HEK293 (cell line): Measurements from ENCODE around the gene KIAA0825.

ENCODE experiments used
- CTCF ChIA-PET: fragments of 350-600 bp; formaldehyde crosslinking; extraction: SDS; loops from one replicate; lab custom pipeline; 2021; ENCODE audit warnings: antibody characterized with exemption; lab: Yijun Ruan, JAX
- POLR2A ChIA-PET: fragments of 300-600 bp; formaldehyde crosslinking; extraction: SDS; loops from one replicate; lab custom pipeline; 2020; ENCODE audit warnings: antibody characterized with exemption, inconsistent platforms; lab: Yijun Ruan, JAX
- H3K27ac ChIP-seq: fragments of 200-500 bp; sonication (Bioruptor generic); 2 replicates; pipeline ENCODE4 v1.5.1; 2014; ENCODE audit warnings: low read depth, low read length, control low read depth, inconsistent platforms; ENCODE audit errors: extremely low read depth
- H3K36me3 ChIP-seq, 2 experiments: fragments of 200-500 bp in 1 of 2; sonication (Bioruptor generic) in 1 of 2; 1 replicate in 1 of 2; 2 replicates in 1 of 2; pipeline ENCODE4 v1.5.1; 2014 to 2017; ENCODE audit warnings: inconsistent platforms in 2 of 2, low read length in 2 of 2; ENCODE audit not compliant: control insufficient read depth in 2 of 2, insufficient read depth in 1 of 2
- H3K4me1 ChIP-seq: fragments of 200-500 bp; sonication (Bioruptor generic); 2 replicates; pipeline ENCODE4 v1.5.1; 2014; ENCODE audit warnings: mild to moderate bottlenecking, low read length, inconsistent platforms; ENCODE audit not compliant: control insufficient read depth, insufficient read depth
- H3K4me3 ChIP-seq: 2 replicates; pipeline ENCODE4 v1.5.1; 2011; ENCODE audit warnings: low read depth, mild to moderate bottlenecking, control low read depth, low read length, moderate library complexity
- H3K9me3 ChIP-seq: fragments of 200-500 bp; sonication (Bioruptor generic); 2 replicates; pipeline ENCODE4 v1.5.1; 2014; ENCODE audit warnings: low read depth, low read length, inconsistent platforms; ENCODE audit not compliant: control insufficient read depth, insufficient read depth
- BCL11A ChIP-seq: fragments of 450-650 bp; formaldehyde crosslinking; IDR thresholded peaks from 2 replicates; pipeline ENCODE4 v1.5.1; 2016; ENCODE audit warnings: low read depth, missing biosample characterization, missing genetic modification characterization
- HOXC10 ChIP-seq: sonication (generic); formaldehyde crosslinking; IDR thresholded peaks from 2 replicates; pipeline ENCODE4 v1.8.1; 2023; ENCODE audit warnings: mild to moderate bottlenecking, missing genetic modification reagents
- KLF10 ChIP-seq: fragments of 450-650 bp; IDR thresholded peaks from 2 replicates; pipeline ENCODE4 v1.5.1; 2018; ENCODE audit warnings: missing biosample characterization, mild to moderate bottlenecking, missing genetic modification characterization
- MEIS1 ChIP-seq: sonication (generic); formaldehyde crosslinking; IDR thresholded peaks from 2 replicates; pipeline ENCODE4 v1.8.1; 2022; ENCODE audit warnings: missing genetic modification reagents, mild to moderate bottlenecking, borderline replicate concordance
- ZBTB26 ChIP-seq: fragments of 450-650 bp; formaldehyde crosslinking; optimal IDR thresholded peaks from 2 replicates; pipeline ENCODE3; 2016; ENCODE audit warnings: missing biosample characterization, mild to moderate bottlenecking, missing genetic modification characterization
- ZNF138 ChIP-seq: fragments of 450-650 bp; formaldehyde crosslinking; IDR thresholded peaks from 2 replicates; pipeline ENCODE4 v1.5.1; 2016; ENCODE audit warnings: missing biosample characterization, missing genetic modification characterization, borderline replicate concordance
- ZNF169 ChIP-seq: fragments of 450-650 bp; formaldehyde crosslinking; IDR thresholded peaks from 2 replicates; pipeline ENCODE4 v1.5.1; 2016; ENCODE audit warnings: missing biosample characterization, missing genetic modification characterization
- ZNF24 ChIP-seq: fragments of 450-650 bp; formaldehyde crosslinking; IDR thresholded peaks from 2 replicates; pipeline ENCODE4 v1.5.1; 2016; ENCODE audit warnings: missing biosample characterization, missing genetic modification characterization
- ZNF280D ChIP-seq: fragments of 450-650 bp; formaldehyde crosslinking; IDR thresholded peaks from 2 replicates; pipeline ENCODE4 v1.5.1; 2016; ENCODE audit warnings: missing biosample characterization, missing genetic modification characterization
- ZNF398 ChIP-seq: fragments of 450-650 bp; formaldehyde crosslinking; IDR thresholded peaks from 2 replicates; pipeline ENCODE4 v1.5.1; 2017; ENCODE audit warnings: missing biosample characterization, missing genetic modification characterization
- ZNF404 ChIP-seq: fragments of 450-650 bp; formaldehyde crosslinking; IDR thresholded peaks from 2 replicates; pipeline ENCODE4 v1.5.1; 2017; ENCODE audit warnings: missing biosample characterization, missing genetic modification characterization
- ZNF423 ChIP-seq: fragments of 450-650 bp; formaldehyde crosslinking; IDR thresholded peaks from 2 replicates; pipeline ENCODE4 v1.5.1; 2016; ENCODE audit warnings: missing biosample characterization, missing genetic modification characterization
- ZNF623 ChIP-seq: fragments of 450-650 bp; formaldehyde crosslinking; IDR thresholded peaks from 2 replicates; pipeline ENCODE4 v1.5.1; 2016; ENCODE audit warnings: missing biosample characterization, missing genetic modification characterization
- ZNF624 ChIP-seq: fragments of 450-650 bp; formaldehyde crosslinking; IDR thresholded peaks from 2 replicates; pipeline ENCODE4 v1.5.1; 2017; ENCODE audit warnings: missing biosample characterization, missing genetic modification characterization
- ZNF626 ChIP-seq: fragments of 450-650 bp; sonication (Bioruptor Pico); formaldehyde crosslinking; IDR thresholded peaks from 2 replicates; pipeline ENCODE4 v1.5.1; 2018; ENCODE audit warnings: missing biosample characterization, missing genetic modification characterization, inconsistent platforms
- TF ChIP-seq, protein P1 (sequence below): fragments of 450-650 bp; formaldehyde crosslinking; IDR thresholded peaks from 2 replicates; pipeline ENCODE4 v1.5.1; 2016; ENCODE audit warnings: missing biosample characterization, missing genetic modification characterization, borderline replicate concordance
- TF ChIP-seq, protein P2 (sequence below): fragments of 450-650 bp; formaldehyde crosslinking; IDR thresholded peaks from 2 replicates; pipeline ENCODE4 v1.5.1; 2016; ENCODE audit warnings: missing biosample characterization, missing genetic modification characterization

The KIAA0825 gene

GRCh38 chr5:94313188-94313587 is 305.2 kb downstream of the KIAA0825 start:
- POLR2A ChIA-PET, result no interaction called here
- H3K36me3 ChIP-seq, result no peaks in the 10 kb centered on the region
- no peak overlapping the region for H3K27ac ChIP-seq
- H3K4me1 ChIP-seq, result no peaks in the 10 kb centered on the region
- TF ChIP-seq ZNF138 (tag by site-specific recombination) (no peak), ZNF626 (tag by site-specific recombination) (no peak), ZNF280D (tag by site-specific recombination) (no peak)
- no peak overlapping the region for H3K4me3 ChIP-seq
- CTCF ChIA-PET, result no interaction called here
- H3K9me3 ChIP-seq, result no peaks in the 10 kb centered on the region

GRCh38 chr5:94312298-94312697 is 306.1 kb downstream of the KIAA0825 start:
- Histone ChIP-seq H3K9me3 (no peaks in the 10 kb centered on the region), H3K27ac (no peak overlapping the region), H3K4me3 (no peak overlapping the region), H3K4me1 (no peaks in the 10 kb centered on the region), H3K36me3 (no peaks in the 10 kb centered on the region)
- ChIA-PET POLR2A (no interaction called here), CTCF (interaction anchor here (0.9 kb wide), 2 partner anchors 10 to 15 kb away, joined by 3 read pairs; no protein-coding TSS in a partner anchor)
- no peak for TF ChIP-seq MEIS1 (CRISPR knock-in tag)
- TF ChIP-seq ZNF623 (tag by site-specific recombination), result no peak
- TF ChIP-seq BCL11A (tag by site-specific recombination), result no peak
- no peak for TF ChIP-seq ZBTB26 (tag by site-specific recombination)
- no peak for TF ChIP-seq HOXC10 (CRISPR knock-in tag)
- TF ChIP-seq ZNF423 (tag by site-specific recombination), result no peak
- TF ChIP-seq, protein P1, sequence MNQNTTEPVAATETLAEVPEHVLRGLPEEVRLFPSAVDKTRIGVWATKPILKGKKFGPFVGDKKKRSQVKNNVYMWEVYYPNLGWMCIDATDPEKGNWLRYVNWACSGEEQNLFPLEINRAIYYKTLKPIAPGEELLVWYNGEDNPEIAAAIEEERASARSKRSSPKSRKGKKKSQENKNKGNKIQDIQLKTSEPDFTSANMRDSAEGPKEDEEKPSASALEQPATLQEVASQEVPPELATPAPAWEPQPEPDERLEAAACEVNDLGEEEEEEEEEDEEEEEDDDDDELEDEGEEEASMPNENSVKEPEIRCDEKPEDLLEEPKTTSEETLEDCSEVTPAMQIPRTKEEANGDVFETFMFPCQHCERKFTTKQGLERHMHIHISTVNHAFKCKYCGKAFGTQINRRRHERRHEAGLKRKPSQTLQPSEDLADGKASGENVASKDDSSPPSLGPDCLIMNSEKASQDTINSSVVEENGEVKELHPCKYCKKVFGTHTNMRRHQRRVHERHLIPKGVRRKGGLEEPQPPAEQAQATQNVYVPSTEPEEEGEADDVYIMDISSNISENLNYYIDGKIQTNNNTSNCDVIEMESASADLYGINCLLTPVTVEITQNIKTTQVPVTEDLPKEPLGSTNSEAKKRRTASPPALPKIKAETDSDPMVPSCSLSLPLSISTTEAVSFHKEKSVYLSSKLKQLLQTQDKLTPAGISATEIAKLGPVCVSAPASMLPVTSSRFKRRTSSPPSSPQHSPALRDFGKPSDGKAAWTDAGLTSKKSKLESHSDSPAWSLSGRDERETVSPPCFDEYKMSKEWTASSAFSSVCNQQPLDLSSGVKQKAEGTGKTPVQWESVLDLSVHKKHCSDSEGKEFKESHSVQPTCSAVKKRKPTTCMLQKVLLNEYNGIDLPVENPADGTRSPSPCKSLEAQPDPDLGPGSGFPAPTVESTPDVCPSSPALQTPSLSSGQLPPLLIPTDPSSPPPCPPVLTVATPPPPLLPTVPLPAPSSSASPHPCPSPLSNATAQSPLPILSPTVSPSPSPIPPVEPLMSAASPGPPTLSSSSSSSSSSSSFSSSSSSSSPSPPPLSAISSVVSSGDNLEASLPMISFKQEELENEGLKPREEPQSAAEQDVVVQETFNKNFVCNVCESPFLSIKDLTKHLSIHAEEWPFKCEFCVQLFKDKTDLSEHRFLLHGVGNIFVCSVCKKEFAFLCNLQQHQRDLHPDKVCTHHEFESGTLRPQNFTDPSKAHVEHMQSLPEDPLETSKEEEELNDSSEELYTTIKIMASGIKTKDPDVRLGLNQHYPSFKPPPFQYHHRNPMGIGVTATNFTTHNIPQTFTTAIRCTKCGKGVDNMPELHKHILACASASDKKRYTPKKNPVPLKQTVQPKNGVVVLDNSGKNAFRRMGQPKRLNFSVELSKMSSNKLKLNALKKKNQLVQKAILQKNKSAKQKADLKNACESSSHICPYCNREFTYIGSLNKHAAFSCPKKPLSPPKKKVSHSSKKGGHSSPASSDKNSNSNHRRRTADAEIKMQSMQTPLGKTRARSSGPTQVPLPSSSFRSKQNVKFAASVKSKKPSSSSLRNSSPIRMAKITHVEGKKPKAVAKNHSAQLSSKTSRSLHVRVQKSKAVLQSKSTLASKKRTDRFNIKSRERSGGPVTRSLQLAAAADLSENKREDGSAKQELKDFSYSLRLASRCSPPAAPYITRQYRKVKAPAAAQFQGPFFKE (tag by site-specific recombination), result no peak
- TF ChIP-seq ZNF624, result no peak
- TF ChIP-seq, protein P2, sequence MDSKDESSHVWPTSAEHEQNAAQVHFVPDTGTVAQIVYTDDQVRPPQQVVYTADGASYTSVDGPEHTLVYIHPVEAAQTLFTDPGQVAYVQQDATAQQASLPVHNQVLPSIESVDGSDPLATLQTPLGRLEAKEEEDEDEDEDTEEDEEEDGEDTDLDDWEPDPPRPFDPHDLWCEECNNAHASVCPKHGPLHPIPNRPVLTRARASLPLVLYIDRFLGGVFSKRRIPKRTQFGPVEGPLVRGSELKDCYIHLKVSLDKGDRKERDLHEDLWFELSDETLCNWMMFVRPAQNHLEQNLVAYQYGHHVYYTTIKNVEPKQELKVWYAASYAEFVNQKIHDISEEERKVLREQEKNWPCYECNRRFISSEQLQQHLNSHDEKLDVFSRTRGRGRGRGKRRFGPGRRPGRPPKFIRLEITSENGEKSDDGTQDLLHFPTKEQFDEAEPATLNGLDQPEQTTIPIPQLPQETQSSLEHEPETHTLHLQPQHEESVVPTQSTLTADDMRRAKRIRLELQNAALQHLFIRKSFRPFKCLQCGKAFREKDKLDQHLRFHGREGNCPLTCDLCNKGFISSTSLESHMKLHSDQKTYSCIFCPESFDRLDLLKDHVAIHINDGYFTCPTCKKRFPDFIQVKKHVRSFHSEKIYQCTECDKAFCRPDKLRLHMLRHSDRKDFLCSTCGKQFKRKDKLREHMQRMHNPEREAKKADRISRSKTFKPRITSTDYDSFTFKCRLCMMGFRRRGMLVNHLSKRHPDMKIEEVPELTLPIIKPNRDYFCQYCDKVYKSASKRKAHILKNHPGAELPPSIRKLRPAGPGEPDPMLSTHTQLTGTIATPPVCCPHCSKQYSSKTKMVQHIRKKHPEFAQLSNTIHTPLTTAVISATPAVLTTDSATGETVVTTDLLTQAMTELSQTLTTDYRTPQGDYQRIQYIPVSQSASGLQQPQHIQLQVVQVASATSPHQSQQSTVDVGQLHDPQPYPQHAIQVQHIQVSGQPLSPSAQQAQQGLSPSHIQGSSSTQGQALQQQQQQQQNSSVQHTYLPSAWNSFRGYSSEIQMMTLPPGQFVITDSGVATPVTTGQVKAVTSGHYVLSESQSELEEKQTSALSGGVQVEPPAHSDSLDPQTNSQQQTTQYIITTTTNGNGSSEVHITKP, result no peak
- TF ChIP-seq ZNF169 (tag by site-specific recombination), result no peak
- TF ChIP-seq ZNF138 (tag by site-specific recombination), result no peak
- TF ChIP-seq ZNF24 (tag by site-specific recombination), result no peak
- no peak for TF ChIP-seq KLF10 (tag by site-specific recombination)
- TF ChIP-seq ZNF398 (tag by site-specific recombination), result no peak
- no peak for TF ChIP-seq ZNF404 (tag by site-specific recombination)
